GM06990 (cell line): ENCODE results near the gene CYP2J2.

ENCODE experiments used
- DNase-seq: peaks from one replicate; pipeline ENCODE4 v3.0.0-alpha.2; 2011; ENCODE audit not compliant: insufficient read length; ENCODE audit errors: extremely low read depth
- H3K27me3 ChIP-seq: replicated peaks from 2 replicates; pipeline ENCODE4 v1.6.0; 2011; ENCODE audit warnings: low read length; ENCODE audit not compliant: control insufficient read depth, insufficient read depth
- H3K36me3 ChIP-seq: 2 replicates; pipeline ENCODE4 v1.5.1; 2011; ENCODE audit warnings: low read length; ENCODE audit not compliant: control insufficient read depth, insufficient read depth
- H3K4me3 ChIP-seq: replicated peaks from 2 replicates; pipeline ENCODE4 v1.5.1; 2011; ENCODE audit warnings: low read depth, mild to moderate bottlenecking, control low read depth, low read length
- CTCF ChIP-seq: IDR thresholded peaks from 2 replicates; pipeline ENCODE4 v1.5.1; 2011; ENCODE audit warnings: low read length, control low read depth, mild to moderate bottlenecking, inconsistent platforms; ENCODE audit not compliant: insufficient read depth, poor library complexity, severe bottlenecking

The CYP2J2 gene

DNA sequence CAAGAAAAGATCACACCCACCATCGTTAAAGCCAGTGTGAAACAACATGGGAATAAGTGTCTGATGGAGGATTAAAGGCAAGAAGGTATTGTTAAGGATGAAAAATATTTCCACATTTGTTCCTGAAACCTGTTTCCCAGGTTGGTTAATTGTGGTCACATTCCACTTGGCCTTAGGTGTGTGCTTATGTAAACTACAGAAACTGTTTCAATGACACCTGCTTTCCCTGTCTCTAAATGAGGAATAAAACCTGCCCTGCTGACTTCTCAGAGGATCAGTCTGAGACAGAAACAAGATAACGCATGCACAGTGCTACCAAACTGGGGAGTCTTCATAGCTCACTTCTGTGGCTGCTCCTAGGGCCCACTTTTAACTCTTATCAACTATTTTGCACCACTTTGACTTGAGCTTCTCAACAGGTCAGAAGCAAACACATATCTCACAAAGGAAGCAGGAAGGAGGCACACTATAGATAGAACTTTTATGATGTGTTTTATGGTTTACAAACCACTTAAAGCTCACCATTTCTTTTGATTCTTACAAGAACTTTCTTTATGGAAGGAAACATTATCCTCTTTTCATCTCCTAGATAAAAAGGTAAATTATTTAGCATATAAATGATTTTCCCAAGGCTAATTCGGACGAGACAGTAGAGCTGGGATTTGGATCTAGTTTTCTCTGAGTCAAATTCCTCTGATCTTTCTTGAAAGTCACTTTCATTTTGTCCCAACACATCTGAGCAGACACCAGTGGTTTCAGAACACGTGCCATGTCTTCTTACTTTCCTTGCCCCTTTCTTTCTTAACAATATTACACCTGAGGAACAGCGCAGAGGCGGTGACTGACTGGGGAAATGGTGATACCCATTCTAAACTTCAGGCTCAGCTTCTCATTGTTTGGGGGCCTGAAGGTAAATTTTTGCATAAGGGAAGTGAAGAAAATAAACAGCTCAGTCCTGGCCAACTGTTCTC, 33.4 kb downstream of the CYP2J2 start:
- no peak for DNase-seq
- H3K36me3 ChIP-seq: no peaks in the 10 kb centered on the region
- H3K27me3 ChIP-seq: no peaks in the 10 kb centered on the region
- no peak for TF ChIP-seq CTCF
- H3K4me3 ChIP-seq: no peak overlapping the region

- no peaks in the 10 kb centered on the region for H3K36me3 ChIP-seq
- DNase-seq: no peak
- no peak overlapping the region for H3K4me3 ChIP-seq
- no peak for TF ChIP-seq CTCF
- H3K27me3 ChIP-seq: no peaks in the 10 kb centered on the region
These were observed 41.3 kb downstream of the CYP2J2 start for GRCh38 chr1:59885160-59885832.

- Histone ChIP-seq H3K27me3 (no peaks in the 10 kb centered on the region), H3K36me3 (no peaks in the 10 kb centered on the region), H3K4me3 (no peak overlapping the region)
- no peak for DNase-seq
- no peak for TF ChIP-seq CTCF
These were observed 45.8 kb downstream of the CYP2J2 start for GRCh38 chr1:59880735-59881134.

GRCh38 chr1:59879996-59880505, 46.5 kb downstream of the CYP2J2 start:
- H3K4me3 ChIP-seq: no peak overlapping the region
- no peaks in the 10 kb centered on the region for H3K27me3 ChIP-seq
- no peak for TF ChIP-seq CTCF
- DNase-seq: no peak
- H3K36me3 ChIP-seq: no peaks in the 10 kb centered on the region

DNA sequence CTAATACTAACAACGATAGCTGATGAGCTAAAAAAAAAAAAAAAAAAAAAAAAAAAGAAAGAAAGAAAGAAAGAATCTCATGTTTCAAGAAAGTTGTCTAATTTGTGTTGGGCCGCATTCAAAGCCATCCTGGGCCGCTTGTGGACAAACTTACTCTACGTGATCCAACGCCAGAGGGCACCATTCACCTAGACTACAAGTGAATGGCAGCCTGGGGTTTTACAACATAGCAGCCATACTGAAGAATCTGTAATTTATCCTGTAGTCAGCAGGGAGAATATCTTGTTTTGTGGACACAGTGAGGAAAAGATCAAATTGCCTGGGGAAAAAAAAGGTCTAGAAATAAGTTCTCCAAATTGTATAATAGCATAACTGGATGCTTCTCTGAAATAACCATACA, 47.0 kb downstream of the CYP2J2 start:
- H3K4me3 ChIP-seq: no peak overlapping the region

More for the DNA sequence above, 47.0 kb downstream of the CYP2J2 start:
- peak; percentile 54 for TF ChIP-seq CTCF
- peak; percentile 9 for DNase-seq
- Histone ChIP-seq H3K27me3 (no peaks in the 10 kb centered on the region), H3K36me3 (no peaks in the 10 kb centered on the region)
